Measurements from ENCODE around the gene SENP8. TPM values are rescaled to one million over a fixed set of nuclear protein-coding genes. Genes with fewer than 3 reads are reported as not detected.

SENP8 gene
- total RNA-seq, 1 experiment from 2014 or later, result 3.7 TPM

- no peak for DNase-seq (ENCODE audit: low read depth)
Observed at GRCh38 chr15:72174551-72175165, 56.5 kb downstream of the SENP8 start.

- DNase-seq (ENCODE audit: low read depth), result no peak
Observed at GRCh38 chr15:72175186-72176044, 57.2 kb downstream of the SENP8 start.

GRCh38 chr15:72176159-72176558, 58.0 kb downstream of the SENP8 start:
- DNase-seq (ENCODE audit: low read depth), result no peak

- DNase-seq (ENCODE audit: low read depth), result no peak
Observed at GRCh38 chr15:72176743-72177142, 58.5 kb downstream of the SENP8 start.

- DNase-seq (ENCODE audit: low read depth), result no peak
Observed at GRCh38 chr15:72178976-72179585, 60.9 kb downstream of the SENP8 start.

- DNase-seq (ENCODE audit: low read depth), result peak; percentile 62
Observed at GRCh38 chr15:72179950-72180581, 61.9 kb downstream of the SENP8 start.

- DNase-seq (ENCODE audit: low read depth), result no peak
Observed at GRCh38 chr15:72180761-72181324, 62.6 kb downstream of the SENP8 start.

- no peak for DNase-seq (ENCODE audit: low read depth)
Observed at GRCh38 chr15:72182244-72182643, 64.0 kb downstream of the SENP8 start.

- no peak for DNase-seq (ENCODE audit: low read depth)
Observed at GRCh38 chr15:72182673-72183072, 64.5 kb downstream of the SENP8 start.

GRCh38 chr15:72183781-72184164, 65.6 kb downstream of the SENP8 start:
- DNase-seq (ENCODE audit: low read depth), result no peak

- DNase-seq (ENCODE audit: low read depth), result peak; percentile 39
Observed at GRCh38 chr15:72184165-72184811, 66.1 kb downstream of the SENP8 start.

- no peak for DNase-seq (ENCODE audit: low read depth)
Observed at GRCh38 chr15:72189250-72189902, 71.2 kb downstream of the SENP8 start.

GRCh38 chr15:72192416-72192815, 74.2 kb downstream of the SENP8 start:
- no peak for DNase-seq (ENCODE audit: low read depth)

Other genes starting within 250 kb of the SENP8 start
- gene MYO9A, start 253 bp upstream of the SENP8 start, total RNA-seq (2014; rRNA removed), result 19.8 and 22.4 TPM in 2 replicates
- 0.06 TPM in 1 of 2 replicates, not detected in the other for gene GRAMD2A, start 79.4 kb downstream of the SENP8 start, total RNA-seq (2014; rRNA removed)
- 3,615 and 3,840 TPM in 2 replicates for gene PKM, start 112.8 kb downstream of the SENP8 start, total RNA-seq (2014; rRNA removed)
- gene PARP6, start 154.2 kb downstream of the SENP8 start, total RNA-seq (2014; rRNA removed), result 27.8 and 32.5 TPM in 2 replicates
- 0.38 and 0.46 TPM in 2 replicates for gene CELF6, start 201.8 kb downstream of the SENP8 start, total RNA-seq (2014; rRNA removed)